Loucy (cell line): ENCODE results near the gene ELF3.
"Not testable (repeated sequence)": the region's sequence is repeated elsewhere in the genome, so short reads cannot be mapped to it uniquely, and the experiment has no call there.

Source experiments
- H2AFZ ChIP-seq: fragments of 200-600 bp; sonication (generic); 2 replicates; pipeline ENCODE4 v1.6.0; 2016; ENCODE audit warnings: antibody characterized with exemption, mild to moderate bottlenecking, low read length, moderate library complexity
- H3F3A ChIP-seq: fragments of 200-600 bp; 2 replicates; pipeline ENCODE4 v1.6.0; 2016; ENCODE audit warnings: antibody characterized with exemption, low read depth, mild to moderate bottlenecking
- H3K27me3 ChIP-seq: fragments of 200-600 bp; sonication (generic); 2 replicates; pipeline ENCODE4 v1.6.1; 2014; ENCODE audit warnings: low read length, mild to moderate bottlenecking; ENCODE audit not compliant: insufficient read depth, poor library complexity, severe bottlenecking
- H3K36me3 ChIP-seq: fragments of 200-600 bp; sonication (generic); 2 replicates; pipeline ENCODE4 v1.6.1; 2016; ENCODE audit warnings: low read length; ENCODE audit not compliant: insufficient read depth
- H3K4me1 ChIP-seq: fragments of 200-600 bp; sonication (generic); 2 replicates; pipeline ENCODE4 v1.5.1; 2014; ENCODE audit warnings: low read length, mild to moderate bottlenecking; ENCODE audit not compliant: insufficient read depth, poor library complexity, severe bottlenecking
- H3K4me2 ChIP-seq: fragments of 200-600 bp; sonication (generic); 2 replicates; pipeline ENCODE4 v1.6.0; 2014; ENCODE audit warnings: antibody characterized with exemption, low read length, low read depth, mild to moderate bottlenecking; ENCODE audit not compliant: poor library complexity, severe bottlenecking
- H3K4me3 ChIP-seq: fragments of 200-600 bp; sonication (generic); 2 replicates; pipeline ENCODE4 v1.5.1; 2014; ENCODE audit warnings: low read length, mild to moderate bottlenecking, mixed read lengths; ENCODE audit not compliant: poor library complexity, severe bottlenecking
- H3K79me2 ChIP-seq: fragments of 200-600 bp; sonication (generic); 2 replicates; pipeline ENCODE4 v1.6.1; 2014; ENCODE audit warnings: low read length; ENCODE audit not compliant: insufficient read depth
- H3K9ac ChIP-seq: fragments of 200-600 bp; sonication (generic); 2 replicates; pipeline ENCODE4 v1.6.0; 2014; ENCODE audit warnings: mild to moderate bottlenecking, low read depth, low read length, moderate library complexity; ENCODE audit not compliant: poor library complexity, severe bottlenecking
- H3K9me2 ChIP-seq: fragments of 200-600 bp; sonication (generic); replicated peaks from 2 replicates; pipeline ENCODE4 v1.6.1; 2016; ENCODE audit warnings: low read depth, low read length, mixed read lengths
- H3K9me3 ChIP-seq: fragments of 200-600 bp; sonication (generic); 2 replicates; pipeline ENCODE4 v1.6.1; 2014; ENCODE audit warnings: mild to moderate bottlenecking, antibody characterized with exemption, low read length, low read depth; ENCODE audit not compliant: insufficient read depth
- H4K20me1 ChIP-seq: fragments of 200-600 bp; sonication (generic); 2 replicates; pipeline ENCODE4 v1.6.0; 2014; ENCODE audit warnings: antibody characterized with exemption, low read length, mild to moderate bottlenecking; ENCODE audit not compliant: insufficient read depth, poor library complexity, severe bottlenecking
- CTCF ChIP-seq: fragments of 200-600 bp; sonication (generic); conservative IDR thresholded peaks from 2 replicates; pipeline ENCODE4 v1.5.1; 2014; ENCODE audit warnings: mild to moderate bottlenecking, antibody characterized with exemption, low read length
- EZH2phosphoT487 ChIP-seq: fragments of 200-600 bp; IDR thresholded peaks from 2 replicates; pipeline ENCODE4 v1.6.1; 2018; ENCODE audit warnings: antibody characterized with exemption, mild to moderate bottlenecking, moderate library complexity, borderline replicate concordance

ELF3 gene

DNA sequence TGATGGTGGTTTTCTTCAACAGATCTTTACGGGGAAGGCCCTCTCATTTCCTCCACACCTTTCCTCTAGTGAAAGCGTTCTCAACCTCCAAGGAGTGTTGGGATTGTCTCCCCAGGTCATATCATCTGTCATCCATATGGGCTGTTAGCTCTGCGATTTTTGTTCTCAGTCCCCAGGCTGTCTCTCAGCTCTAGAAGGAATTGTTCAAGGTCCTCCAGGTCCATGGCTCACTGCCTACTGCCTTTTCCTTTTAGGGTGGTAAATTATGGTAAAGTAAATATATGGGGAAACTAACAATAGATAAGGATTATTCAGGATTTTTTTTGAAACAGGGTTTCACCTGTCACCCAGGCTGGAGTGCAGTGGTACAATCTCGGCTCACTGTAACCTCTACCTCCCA, 37.6 kb downstream of the ELF3 start:
- Histone ChIP-seq H3F3A (no peaks in the 10 kb centered on the region), H2AFZ (no peak overlapping the region), H3K4me1 (peaks cover 8% of the 10 kb centered on the region)

GRCh38 chr1:202049129-202049528, 38.7 kb downstream of the ELF3 start:
- TF ChIP-seq CTCF (no peak), EZH2phosphoT487 (no peak)
- Histone ChIP-seq H3K27me3 (no peaks in the 10 kb centered on the region), H2AFZ (no peak overlapping the region), H3K4me1 (peaks cover 8% of the 10 kb centered on the region), H3K9me3 (no peaks in the 10 kb centered on the region), H3K79me2 (no peaks in the 10 kb centered on the region), H3K4me2 (no peak overlapping the region), H3K4me3 (no peak overlapping the region), H3K9ac (no peak overlapping the region), H4K20me1 (no peaks in the 10 kb centered on the region), H3K36me3 (no peaks in the 10 kb centered on the region), H3F3A (no peaks in the 10 kb centered on the region), H3K9me2 (no peaks in the 10 kb centered on the region)

More for the DNA sequence above, 37.6 kb downstream of the ELF3 start:
- Histone ChIP-seq H4K20me1 (no peaks in the 10 kb centered on the region), H3K36me3 (no peaks in the 10 kb centered on the region), H3K27me3 (no peaks in the 10 kb centered on the region), H3K9me3 (no peaks in the 10 kb centered on the region), H3K9ac (no peak overlapping the region), H3K9me2 (no peaks in the 10 kb centered on the region), H3K4me2 (no peak overlapping the region), H3K4me3 (no peak overlapping the region), H3K79me2 (no peaks in the 10 kb centered on the region)
- TF ChIP-seq EZH2phosphoT487 (no peak), CTCF (no peak)

- H3K4me3 ChIP-seq: no peak overlapping the region
- no peak overlapping the region for H3K9ac ChIP-seq
- no peak for TF ChIP-seq EZH2phosphoT487
- H3K36me3 ChIP-seq: no peaks in the 10 kb centered on the region
- H3K9me2 ChIP-seq: no peaks in the 10 kb centered on the region
- H3K4me1 ChIP-seq: no peaks in the 10 kb centered on the region
- no peaks in the 10 kb centered on the region for H4K20me1 ChIP-seq
- H3K9me3 ChIP-seq: no peaks in the 10 kb centered on the region
- no peak overlapping the region for H3K4me2 ChIP-seq
- no peaks in the 10 kb centered on the region for H3K79me2 ChIP-seq
- H3K27me3 ChIP-seq: no peaks in the 10 kb centered on the region
- no peaks in the 10 kb centered on the region for H3F3A ChIP-seq
- no peak overlapping the region for H2AFZ ChIP-seq
Observed at GRCh38 chr1:202054094-202054493, 43.7 kb downstream of the ELF3 start.

- H3K9me2 ChIP-seq, H3K4me2 ChIP-seq, H3K4me1 ChIP-seq: not testable (repeated sequence)
Observed at GRCh38 chr1:202054673-202055072, 44.3 kb downstream of the ELF3 start.

More at GRCh38 chr1:202054673-202055072, 44.3 kb downstream of the ELF3 start:
- not testable (repeated sequence) for H3F3A ChIP-seq, H4K20me1 ChIP-seq, H3K4me3 ChIP-seq, H2AFZ ChIP-seq, H3K9ac ChIP-seq, H3K9me3 ChIP-seq, H3K79me2 ChIP-seq, H3K36me3 ChIP-seq, H3K27me3 ChIP-seq
